Caco-2 (cell line): ENCODE results near the gene INSYN1. TPM values are rescaled to one million over a fixed set of nuclear protein-coding genes. Genes with fewer than 3 reads are reported as not detected.

Source experiments
- BruUV-seq: library from RNA; stranded (reverse); fragments of 400-500 nt; replicated peaks from 2 replicates; lab custom pipeline; 2021; lab: Mats Ljungman, UMichigan
- CTCF ChIA-PET: fragments of 300-600 bp; sonication (Branson Sonifier 250); formaldehyde crosslinking; loops from one replicate; lab custom pipeline; 2022; ENCODE audit warnings: antibody characterized with exemption; lab: Charles Lee
- POLR2A ChIA-PET: fragments of 300-600 bp; sonication (Branson Sonifier 250); formaldehyde crosslinking; loops from one replicate; lab custom pipeline; 2022; ENCODE audit warnings: antibody characterized with exemption; lab: Charles Lee
- DNase-seq, 2 experiments: peaks; one replicate each; pipeline versions ENCODE4 v3.0.0 to v3.0.0-alpha.2; 2020 to 2022
- H3K27me3 ChIP-seq: replicated peaks from 2 replicates; pipeline ENCODE4 v1.6.0; 2011; ENCODE audit warnings: low read length; ENCODE audit not compliant: control insufficient read depth, insufficient read depth
- H3K36me3 ChIP-seq: 2 replicates; pipeline ENCODE4 v1.5.1; 2011; ENCODE audit warnings: low read length; ENCODE audit not compliant: control insufficient read depth, insufficient read depth
- H3K4me1 ChIP-seq: fragments of 250-450 bp; sonication (Bioruptor Pico); 2 replicates; pipeline ENCODE4 v1.5.1; 2020; ENCODE audit warnings: mild to moderate bottlenecking
- H3K4me3 ChIP-seq: 2 replicates; pipeline ENCODE4 v1.5.1; 2011; ENCODE audit warnings: low read depth, mild to moderate bottlenecking, control low read depth, low read length
- H3K9me3 ChIP-seq: fragments of 250-450 bp; sonication (Bioruptor Pico); 2 replicates; pipeline ENCODE4 v1.5.1; 2020; ENCODE audit warnings: mild to moderate bottlenecking, moderate library complexity
- H3K27ac Mint-ChIP-seq: one replicate; pipeline ENCODE4 v1.8.0; 2022; ENCODE audit warnings: mixed read lengths; ENCODE audit not compliant: unreplicated experiment
- H3K27me3 Mint-ChIP-seq: one replicate; pipeline ENCODE4 v1.8.0; 2022; ENCODE audit warnings: mixed read lengths; ENCODE audit not compliant: insufficient read depth, unreplicated experiment
- H3K36me3 Mint-ChIP-seq: one replicate; pipeline ENCODE4 v1.8.0; 2022; ENCODE audit warnings: mild to moderate bottlenecking, mixed read lengths; ENCODE audit not compliant: insufficient read depth, unreplicated experiment
- H3K4me1 Mint-ChIP-seq: one replicate; pipeline ENCODE4 v1.8.0; 2022; ENCODE audit warnings: low read depth, mixed read lengths; ENCODE audit not compliant: unreplicated experiment
- H3K4me3 Mint-ChIP-seq: one replicate; pipeline ENCODE4 v1.8.0; 2022; ENCODE audit warnings: mild to moderate bottlenecking, moderate library complexity, mixed read lengths; ENCODE audit not compliant: unreplicated experiment
- H3K9me3 Mint-ChIP-seq: one replicate; pipeline ENCODE4 v1.8.0; 2022; ENCODE audit warnings: mixed read lengths; ENCODE audit not compliant: unreplicated experiment
- intact Hi-C: fragments of 100-400 bp; cut with micrococcal nuclease; formaldehyde crosslinking; loops from one replicate; pipeline ENCODE4 v1.10.0; 2022; ENCODE audit not compliant: unreplicated experiment
- total RNA-seq: library from RNA; stranded (reverse); gene quantifications from 2 replicates; pipeline ENCODE4 v1.2.3, GENCODE V29; 2022
- TF ChIP-seq, protein P1 (sequence below), 2 experiments: fragments of 200-600 bp in 1 of 2; IDR thresholded peaks; 1 replicate in 1 of 2; 2 replicates in 1 of 2; pipeline versions ENCODE4 v1.5.1 to v1.8.0; 2011 to 2022; ENCODE audit warnings: antibody characterized with exemption in 1 of 2, control low read depth in 1 of 2, inconsistent platforms in 1 of 2, low read depth in 1 of 2, low read length in 1 of 2, mild to moderate bottlenecking in 1 of 2, moderate library complexity in 1 of 2; ENCODE audit not compliant: insufficient read depth in 1 of 2, severe bottlenecking in 1 of 2, unreplicated experiment in 1 of 2

The INSYN1 gene
- total RNA-seq, 1 experiment from 2014 or later, result 0.41 TPM

GRCh38 chr15:73800662-73801345, 47.7 kb upstream of the INSYN1 start:
- Histone ChIP-seq H3K4me3 (no peak overlapping the region), H3K27me3 (no peaks in the 10 kb centered on the region), H3K9me3 (no peaks in the 10 kb centered on the region), H3K36me3 (no peaks in the 10 kb centered on the region), H3K4me1 (no peaks in the 10 kb centered on the region)
- DNase-seq, result no peak
- Mint-ChIP-seq H3K27me3 (no peaks in the 10 kb centered on the region), H3K36me3 (no peaks in the 10 kb centered on the region), H3K27ac (no peak overlapping the region), H3K9me3 (no peaks in the 10 kb centered on the region), H3K4me1 (no peaks in the 10 kb centered on the region), H3K4me3 (no peak overlapping the region)
- no TSS peak for BruUV-seq
- intact Hi-C loops, result no loop called here
- CTCF ChIA-PET, result no interaction called here
- TF ChIP-seq, protein P1, sequence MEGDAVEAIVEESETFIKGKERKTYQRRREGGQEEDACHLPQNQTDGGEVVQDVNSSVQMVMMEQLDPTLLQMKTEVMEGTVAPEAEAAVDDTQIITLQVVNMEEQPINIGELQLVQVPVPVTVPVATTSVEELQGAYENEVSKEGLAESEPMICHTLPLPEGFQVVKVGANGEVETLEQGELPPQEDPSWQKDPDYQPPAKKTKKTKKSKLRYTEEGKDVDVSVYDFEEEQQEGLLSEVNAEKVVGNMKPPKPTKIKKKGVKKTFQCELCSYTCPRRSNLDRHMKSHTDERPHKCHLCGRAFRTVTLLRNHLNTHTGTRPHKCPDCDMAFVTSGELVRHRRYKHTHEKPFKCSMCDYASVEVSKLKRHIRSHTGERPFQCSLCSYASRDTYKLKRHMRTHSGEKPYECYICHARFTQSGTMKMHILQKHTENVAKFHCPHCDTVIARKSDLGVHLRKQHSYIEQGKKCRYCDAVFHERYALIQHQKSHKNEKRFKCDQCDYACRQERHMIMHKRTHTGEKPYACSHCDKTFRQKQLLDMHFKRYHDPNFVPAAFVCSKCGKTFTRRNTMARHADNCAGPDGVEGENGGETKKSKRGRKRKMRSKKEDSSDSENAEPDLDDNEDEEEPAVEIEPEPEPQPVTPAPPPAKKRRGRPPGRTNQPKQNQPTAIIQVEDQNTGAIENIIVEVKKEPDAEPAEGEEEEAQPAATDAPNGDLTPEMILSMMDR (IDR thresholded peaks at IDR 0.05; ENCODE audit: insufficient read depth in 1 of 2, low read depth in 1 of 2, low read length in 1 of 2, severe bottlenecking in 1 of 2, unreplicated experiment in 1 of 2), result no peak
- POLR2A ChIA-PET, result no interaction called here

GRCh38 chr15:73799466-73799865, 46.3 kb upstream of the INSYN1 start:
- CTCF ChIA-PET, result no interaction called here
- BruUV-seq, result no TSS peak
- H3K4me1 Mint-ChIP-seq, result no peaks in the 10 kb centered on the region
- Histone ChIP-seq H3K4me1 (no peaks in the 10 kb centered on the region), H3K27me3 (no peaks in the 10 kb centered on the region), H3K9me3 (no peaks in the 10 kb centered on the region), H3K4me3 (no peak overlapping the region), H3K36me3 (no peaks in the 10 kb centered on the region)
- POLR2A ChIA-PET, result no interaction called here
- no peak overlapping the region for H3K27ac Mint-ChIP-seq
- no peak overlapping the region for H3K4me3 Mint-ChIP-seq
- DNase-seq, result no peak
- no peaks in the 10 kb centered on the region for H3K36me3 Mint-ChIP-seq
- intact Hi-C loops, result no loop called here
- H3K27me3 Mint-ChIP-seq, result no peaks in the 10 kb centered on the region
- TF ChIP-seq, protein P1 (IDR thresholded peaks at IDR 0.05; ENCODE audit: insufficient read depth in 1 of 2, low read depth in 1 of 2, low read length in 1 of 2, severe bottlenecking in 1 of 2, unreplicated experiment in 1 of 2), result no peak
- no peaks in the 10 kb centered on the region for H3K9me3 Mint-ChIP-seq

- no peaks in the 10 kb centered on the region for H3K36me3 Mint-ChIP-seq
- CTCF ChIA-PET, result no interaction called here
- DNase-seq, result no peak
These were observed 44.4 kb upstream of the INSYN1 start for GRCh38 chr15:73797366-73798158.

More at GRCh38 chr15:73797366-73798158, 44.4 kb upstream of the INSYN1 start:
- H3K4me1 Mint-ChIP-seq, result no peaks in the 10 kb centered on the region
- BruUV-seq, result no TSS peak
- POLR2A ChIA-PET, result no interaction called here
- TF ChIP-seq, protein P1 (IDR thresholded peaks at IDR 0.05; ENCODE audit: insufficient read depth in 1 of 2, low read depth in 1 of 2, low read length in 1 of 2, severe bottlenecking in 1 of 2, unreplicated experiment in 1 of 2), result no peak
- no peak overlapping the region for H3K4me3 Mint-ChIP-seq
- intact Hi-C loops, result no loop called here
- H3K9me3 ChIP-seq, result no peaks in the 10 kb centered on the region
- H3K36me3 ChIP-seq, result no peaks in the 10 kb centered on the region
- peaks cover 10% of the 10 kb centered on the region for H3K9me3 Mint-ChIP-seq
- no peak overlapping the region for H3K4me3 ChIP-seq
- no peak overlapping the region for H3K27ac Mint-ChIP-seq
- no peaks in the 10 kb centered on the region for H3K27me3 ChIP-seq
- H3K27me3 Mint-ChIP-seq, result peaks cover 8% of the 10 kb centered on the region
- no peaks in the 10 kb centered on the region for H3K4me1 ChIP-seq
